Peyer's patch (tissue), 4 donors: ENCODE measurements around the gene ZNF618.

Experiments used
- CTCF ChIP-seq, 6 experiments: fragments of 450-650 bp in 4 of 6; fragments of 200-600 bp in 2 of 6; sonication (generic) in 1 of 6; IDR thresholded peaks; one replicate each; pipeline ENCODE4 v1.5.1; 2017 to 2019; ENCODE audit warnings: antibody characterized with exemption in 6 of 6, mild to moderate bottlenecking in 3 of 6, moderate library complexity in 1 of 6
- POLR2A ChIP-seq, 2 donors: fragments of 450-650 bp; IDR thresholded peaks; one replicate each; pipeline ENCODE4 v1.5.1; 2017; ENCODE audit warnings: antibody characterized with exemption in 2 of 2, mild to moderate bottlenecking in 2 of 2, moderate library complexity in 2 of 2

- TF ChIP-seq CTCF (IDR thresholded peaks at IDR 0.05) (no peak), POLR2A (IDR thresholded peaks at IDR 0.05) (no peak)
These were observed 30.5 kb downstream of the ZNF618 start for GRCh38 chr9:113906411-113907110.
